ENCODE data around the gene UGT1A1.

Gene UGT1A1

DNA sequence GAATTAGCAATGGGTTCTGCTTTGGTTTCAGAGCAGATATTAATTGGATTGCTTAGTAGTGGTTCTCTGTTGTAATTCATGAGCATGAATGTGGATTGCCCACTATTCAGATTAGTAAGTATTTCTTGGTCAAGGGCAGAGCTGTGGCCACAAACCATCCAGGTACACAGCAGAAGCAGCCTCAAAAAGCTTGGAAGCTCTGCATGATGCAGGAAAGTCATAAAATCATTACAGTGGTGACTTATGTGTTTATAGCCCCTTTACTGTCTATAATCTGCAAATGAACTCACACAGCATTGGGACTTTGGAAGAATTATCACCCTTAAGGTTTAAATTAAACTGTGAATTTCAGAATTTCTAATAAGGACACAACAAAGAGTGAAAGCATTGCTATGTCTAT, 1.9 kb upstream of the UGT1A1 start:
- no peak for DNase-seq (ENCODE audit: low spot score)

DNA sequence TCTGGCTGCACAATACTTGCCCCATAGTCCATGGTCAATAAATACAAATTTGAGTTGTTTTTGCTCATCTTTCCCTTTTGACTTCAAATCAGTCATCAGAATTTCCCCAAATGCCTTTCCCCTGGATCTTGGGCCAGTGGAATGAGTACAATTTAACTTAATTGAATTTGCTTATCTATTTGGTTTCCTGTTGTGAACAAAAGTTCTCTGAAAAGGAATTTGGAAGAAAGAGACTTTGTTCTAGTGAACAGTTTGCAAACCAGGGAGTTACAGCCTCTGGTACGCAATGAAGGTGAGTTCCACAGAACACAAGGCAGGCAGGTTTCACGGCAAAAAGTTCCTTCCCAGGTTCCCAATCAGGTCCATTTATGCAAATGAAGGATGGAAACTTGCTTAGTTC, 1.2 kb upstream of the UGT1A1 start:
- no peak for DNase-seq (ENCODE audit: low spot score)

DNA sequence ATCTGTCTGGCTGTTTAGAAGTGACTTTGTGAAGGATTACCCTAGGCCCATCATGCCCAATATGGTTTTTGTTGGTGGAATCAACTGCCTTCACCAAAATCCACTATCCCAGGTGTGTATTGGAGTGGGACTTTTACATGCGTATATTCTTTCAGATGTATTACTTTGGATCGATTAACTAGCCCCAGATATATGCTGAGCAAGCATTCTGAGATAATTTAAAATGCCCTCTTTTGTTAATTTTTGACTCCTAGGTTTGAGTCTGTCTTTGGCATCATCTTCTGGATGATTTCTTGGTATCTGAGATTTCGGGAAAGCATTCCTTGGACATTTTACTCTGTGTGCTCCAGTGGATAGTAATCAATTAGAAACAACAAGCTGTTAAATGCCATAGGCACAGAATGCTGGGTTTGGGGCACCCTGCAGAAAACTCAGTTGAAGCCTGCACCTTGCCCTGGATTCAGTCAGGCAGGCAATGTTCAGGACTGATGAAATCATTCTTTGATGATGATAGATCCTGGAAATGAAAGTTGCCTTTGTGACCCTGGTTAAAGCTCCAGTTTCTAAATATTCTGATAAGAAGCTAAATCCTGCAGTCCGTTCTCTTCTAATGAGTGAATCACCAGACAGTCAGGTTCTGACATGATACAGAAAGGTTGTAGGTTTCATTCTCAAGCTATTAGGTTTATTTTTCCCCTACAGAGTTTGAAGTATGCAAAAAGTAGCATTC, 1.1 kb downstream of the UGT1A1 start:
- no peak for DNase-seq (ENCODE audit: low spot score)

DNA sequence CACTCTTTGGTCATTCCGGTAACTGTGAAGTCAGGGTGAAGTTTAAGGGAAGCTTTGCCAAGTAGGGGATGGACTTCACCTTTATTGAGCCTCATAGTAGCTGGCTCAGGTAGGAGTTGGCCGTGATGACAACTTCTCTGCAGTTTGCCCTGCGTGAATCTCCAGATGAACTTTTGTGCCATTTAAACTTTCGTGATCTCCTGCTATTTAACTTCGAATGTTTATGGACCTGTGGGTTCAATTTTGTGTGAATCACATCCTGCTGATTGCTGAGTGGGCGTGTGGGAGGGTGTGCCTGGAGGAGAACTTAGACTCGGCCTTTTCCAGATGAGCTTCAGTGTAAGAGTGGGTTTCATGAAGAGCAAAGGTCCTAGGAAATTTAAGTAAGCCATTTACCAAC, 4.2 kb downstream of the UGT1A1 start:
- peak; percentile 66 for DNase-seq (ENCODE audit: low spot score)

DNA sequence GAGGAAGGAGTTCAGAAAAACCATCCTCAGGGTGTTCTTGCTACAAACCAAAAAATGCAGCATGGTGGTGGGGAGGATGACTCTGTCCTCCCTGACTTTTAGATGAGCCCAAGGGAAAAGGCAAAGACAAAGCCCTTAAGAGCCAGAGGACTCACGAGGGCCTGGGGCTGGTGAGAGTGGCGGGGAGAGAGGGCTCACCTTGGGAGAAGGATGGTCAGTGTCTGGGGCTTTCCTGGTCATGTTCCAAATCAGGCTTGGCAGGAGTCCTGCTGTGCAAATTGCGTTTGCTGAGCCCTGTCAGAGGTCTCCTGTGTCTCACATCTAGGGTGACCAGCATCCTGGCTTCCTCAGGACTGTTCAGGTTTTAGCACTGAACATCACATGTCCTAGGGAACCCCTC, 4.7 kb downstream of the UGT1A1 start:
- DNase-seq (ENCODE audit: low spot score): no peak

DNA sequence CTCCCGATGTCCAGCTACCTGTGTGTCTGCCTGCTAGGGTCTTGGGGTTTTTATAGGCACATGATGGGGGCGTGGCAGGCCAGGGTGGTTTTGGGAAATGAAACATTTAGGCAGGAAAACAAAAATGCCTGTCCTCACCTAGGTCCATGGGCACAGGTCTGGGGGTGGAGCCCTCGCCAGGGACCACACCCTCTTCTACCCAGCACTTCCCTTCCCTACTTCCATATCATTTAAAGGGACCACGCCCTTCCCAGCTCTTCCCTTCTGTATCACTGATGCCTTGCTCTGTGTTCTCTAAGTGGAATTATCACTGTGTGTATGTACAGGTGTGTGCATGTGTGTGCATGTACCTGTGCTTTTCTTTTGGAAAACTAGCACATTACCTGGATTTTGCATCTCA, 6.3 kb downstream of the UGT1A1 start:
- no peak for DNase-seq (ENCODE audit: low spot score)

DNA sequence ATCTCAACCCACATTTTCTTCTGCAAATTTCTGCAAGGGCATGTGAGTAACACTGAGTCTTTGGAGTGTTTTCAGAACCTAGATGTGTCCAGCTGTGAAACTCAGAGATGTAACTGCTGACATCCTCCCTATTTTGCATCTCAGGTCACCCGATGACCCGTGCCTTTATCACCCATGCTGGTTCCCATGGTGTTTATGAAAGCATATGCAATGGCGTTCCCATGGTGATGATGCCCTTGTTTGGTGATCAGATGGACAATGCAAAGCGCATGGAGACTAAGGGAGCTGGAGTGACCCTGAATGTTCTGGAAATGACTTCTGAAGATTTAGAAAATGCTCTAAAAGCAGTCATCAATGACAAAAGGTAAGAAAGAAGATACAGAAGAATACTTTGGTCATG, 8.0 kb downstream of the UGT1A1 start:
- no peak for DNase-seq (ENCODE audit: low spot score)

DNA sequence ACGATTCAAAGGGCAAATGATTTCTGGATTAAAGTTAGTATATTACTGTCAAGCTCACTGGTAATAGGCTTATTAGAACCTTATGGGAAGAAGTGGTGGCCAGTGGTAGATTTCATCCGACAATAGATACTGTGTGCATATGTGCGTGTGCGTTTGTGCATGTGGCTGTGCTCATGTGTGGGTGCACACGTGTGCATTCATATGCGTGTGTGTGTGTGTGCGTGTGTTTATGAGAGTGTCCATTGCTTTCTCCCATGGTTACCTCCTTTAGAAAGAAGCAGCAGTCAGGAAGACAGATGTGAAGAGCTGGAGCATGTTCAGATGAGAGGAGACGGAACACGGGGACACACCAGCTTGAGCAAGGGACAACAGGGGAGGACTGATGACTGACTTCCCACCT, 9.2 kb downstream of the UGT1A1 start:
- no peak for DNase-seq (ENCODE audit: low spot score)

DNA sequence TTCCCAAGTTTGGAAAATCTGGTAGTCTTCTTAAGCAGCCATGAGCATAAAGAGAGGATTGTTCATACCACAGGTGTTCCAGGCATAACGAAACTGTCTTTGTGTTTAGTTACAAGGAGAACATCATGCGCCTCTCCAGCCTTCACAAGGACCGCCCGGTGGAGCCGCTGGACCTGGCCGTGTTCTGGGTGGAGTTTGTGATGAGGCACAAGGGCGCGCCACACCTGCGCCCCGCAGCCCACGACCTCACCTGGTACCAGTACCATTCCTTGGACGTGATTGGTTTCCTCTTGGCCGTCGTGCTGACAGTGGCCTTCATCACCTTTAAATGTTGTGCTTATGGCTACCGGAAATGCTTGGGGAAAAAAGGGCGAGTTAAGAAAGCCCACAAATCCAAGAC, 12.1 kb downstream of the UGT1A1 start:
- DNase-seq (ENCODE audit: low spot score): no peak

DNA sequence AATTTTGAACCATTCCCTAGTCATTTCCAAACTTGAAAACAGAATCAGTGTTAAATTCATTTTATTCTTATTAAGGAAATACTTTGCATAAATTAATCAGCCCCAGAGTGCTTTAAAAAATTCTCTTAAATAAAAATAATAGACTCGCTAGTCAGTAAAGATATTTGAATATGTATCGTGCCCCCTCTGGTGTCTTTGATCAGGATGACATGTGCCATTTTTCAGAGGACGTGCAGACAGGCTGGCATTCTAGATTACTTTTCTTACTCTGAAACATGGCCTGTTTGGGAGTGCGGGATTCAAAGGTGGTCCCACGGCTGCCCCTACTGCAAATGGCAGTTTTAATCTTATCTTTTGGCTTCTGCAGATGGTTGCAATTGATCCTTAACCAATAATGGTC, 12.5 kb downstream of the UGT1A1 start:
- DNase-seq (ENCODE audit: low spot score): no peak

DNA sequence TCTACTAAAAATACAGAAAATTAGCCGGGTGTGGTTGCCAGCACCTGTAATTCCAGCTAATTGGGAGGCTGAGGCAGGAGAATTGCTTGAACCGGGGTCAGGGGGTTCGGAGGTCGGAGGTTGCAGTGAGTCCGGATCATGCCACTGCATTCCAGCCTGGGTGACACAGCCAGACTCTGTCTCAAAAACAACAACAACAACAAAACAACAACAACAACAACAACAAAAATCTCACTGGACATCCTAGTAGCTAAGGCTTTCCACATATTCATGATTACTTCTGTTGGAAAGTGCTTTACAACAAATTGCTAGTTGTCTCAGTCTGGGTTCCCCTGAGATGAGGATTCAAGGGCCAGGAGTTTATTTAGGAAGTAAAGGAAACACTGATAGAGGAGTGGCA, 13.8 kb downstream of the UGT1A1 start:
- DNase-seq (ENCODE audit: low spot score): no peak

DNA sequence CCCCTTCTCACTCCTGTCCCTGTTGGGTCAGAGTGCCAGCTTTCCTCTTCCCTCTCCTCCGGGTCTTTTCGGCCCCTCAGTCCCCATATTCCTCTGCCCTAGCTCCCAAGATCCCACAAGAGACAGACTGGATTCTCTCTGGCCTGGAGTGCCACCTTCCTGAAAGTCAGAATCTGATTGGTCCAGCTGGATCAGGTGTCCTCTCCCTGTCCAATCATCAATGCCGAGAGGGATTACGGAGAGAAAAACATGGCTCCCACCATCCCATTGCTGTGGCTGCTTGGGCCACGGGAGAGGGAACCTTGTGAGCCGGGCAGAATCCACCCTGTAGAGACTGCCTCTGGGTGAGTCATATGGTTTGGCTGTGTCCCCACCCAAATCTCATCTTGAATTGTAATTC, 15.3 kb downstream of the UGT1A1 start:
- DNase-seq (ENCODE audit: low spot score): no peak

DNA sequence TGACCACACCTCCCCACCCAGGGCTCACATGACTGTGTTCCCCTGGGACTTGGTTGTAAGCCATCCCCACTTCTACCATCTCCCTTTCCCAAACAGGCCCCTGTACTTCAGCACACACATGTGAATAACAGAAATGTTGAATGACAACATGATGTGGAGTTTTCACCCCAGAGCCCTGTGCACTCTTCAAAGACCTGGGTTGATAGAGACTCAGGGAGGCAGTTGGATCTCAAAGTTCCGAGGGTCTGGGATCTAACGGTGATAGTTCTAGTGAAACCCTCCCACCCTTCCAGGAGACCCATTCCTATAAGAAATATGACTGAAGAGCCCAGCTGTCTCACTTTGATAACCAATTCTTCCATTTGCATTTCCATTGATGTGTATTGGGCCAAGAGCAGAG, 18.0 kb downstream of the UGT1A1 start, which contains the start of gene MROH2A:
Gene MROH2A, plus strand, starts transcription at position 301 of the 400 bp plus-strand sequence. CDS start 1,029 bp downstream, outside the sequence.
- no peak for DNase-seq (ENCODE audit: low spot score)

DNA sequence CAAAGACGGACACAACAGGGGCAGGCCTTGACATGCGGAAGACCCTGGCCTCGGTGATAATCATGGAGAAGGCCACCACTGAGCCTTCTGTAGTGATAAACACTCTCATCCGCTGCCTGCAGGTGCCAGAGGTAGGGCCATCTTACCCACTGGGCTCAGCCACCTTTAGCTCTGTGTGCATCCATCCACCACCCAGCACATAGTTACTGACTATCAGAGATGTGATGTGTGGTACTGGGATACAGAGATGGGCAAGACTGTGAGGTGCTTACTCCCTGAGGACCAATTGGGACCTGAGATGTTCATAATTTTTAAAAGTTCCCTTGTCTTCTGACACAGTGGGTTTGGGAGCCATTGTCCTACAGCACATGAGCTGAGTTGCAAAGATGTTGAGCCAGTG, 19.7 kb downstream of the UGT1A1 start:
- no peak for DNase-seq (ENCODE audit: low spot score)

DNA sequence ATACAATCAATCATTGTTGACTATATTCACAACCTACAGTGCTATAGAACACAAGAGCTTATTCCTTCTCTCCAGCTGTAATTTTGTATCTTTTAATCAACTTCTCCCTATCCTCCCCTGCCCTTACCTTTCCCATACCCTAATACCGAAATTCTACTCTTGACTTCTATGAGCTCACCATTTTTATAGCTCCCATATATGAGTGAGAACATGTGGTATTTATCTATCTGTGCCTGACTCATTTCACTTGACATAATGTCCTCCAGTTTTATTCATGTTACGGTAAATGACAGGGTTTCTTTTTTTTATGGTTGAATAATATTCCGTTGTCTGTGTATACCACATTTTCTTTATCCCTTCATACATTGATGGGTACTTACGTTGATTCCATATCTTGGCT, 20.7 kb downstream of the UGT1A1 start:
- DNase-seq (ENCODE audit: low spot score): no peak

DNA sequence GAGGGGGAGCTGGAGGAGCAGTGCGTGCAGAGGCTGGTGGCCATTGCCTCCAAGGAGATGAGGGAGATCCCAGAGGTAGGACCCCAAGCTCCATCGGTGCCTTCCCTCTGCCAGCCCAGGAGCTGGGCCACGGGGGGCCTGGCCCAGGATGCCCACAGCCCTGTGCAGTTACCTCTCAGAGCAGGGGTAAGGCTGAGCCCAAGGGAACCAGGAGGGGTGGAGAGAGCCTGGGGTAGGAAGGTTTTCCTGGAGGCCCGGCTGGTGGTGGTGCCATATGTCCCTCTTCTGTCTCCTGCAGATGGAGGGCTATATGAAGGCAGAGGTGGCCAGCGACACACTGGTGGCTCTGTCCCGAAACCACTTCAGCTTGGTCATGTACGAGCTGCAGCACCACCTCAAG, 29.5 kb downstream of the UGT1A1 start:
- no peak for DNase-seq (ENCODE audit: low spot score)

DNA sequence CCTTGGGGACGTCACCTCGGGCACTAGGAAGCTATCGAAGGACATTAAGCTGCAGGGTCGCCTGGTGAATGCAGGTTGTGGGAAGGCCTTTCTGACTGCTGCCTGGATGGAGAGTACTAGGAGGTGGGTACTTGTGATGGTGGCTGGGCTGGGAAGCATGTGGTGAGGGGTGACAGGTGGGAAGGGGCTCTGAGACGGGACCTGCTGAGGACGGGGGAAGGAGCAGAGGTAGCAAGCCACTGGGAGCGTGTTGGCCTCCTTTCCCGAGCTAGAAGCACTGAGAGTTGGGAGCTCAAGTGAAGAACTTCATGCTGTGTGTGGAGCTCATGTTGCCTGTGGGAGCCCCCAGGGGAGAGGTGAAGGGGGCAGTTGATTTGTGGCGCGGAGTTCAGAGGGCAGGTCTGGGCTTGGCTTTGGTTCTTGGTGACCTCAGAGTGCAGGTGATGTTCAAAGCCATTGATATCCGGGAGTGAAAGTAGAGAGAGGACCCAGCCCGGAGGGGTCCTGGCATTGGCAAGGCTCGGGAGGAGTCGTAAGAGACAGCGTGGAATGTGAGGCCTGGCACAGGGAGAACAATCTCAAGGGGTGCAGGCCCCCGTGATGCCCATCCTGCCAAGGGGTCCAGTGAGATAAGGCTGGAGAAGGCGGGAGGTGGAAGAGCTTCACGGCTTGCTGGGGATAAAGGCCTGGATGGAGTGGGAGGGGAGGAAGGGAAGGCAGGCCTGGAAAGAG, 31.2 kb downstream of the UGT1A1 start:
- no peak for DNase-seq (ENCODE audit: low spot score)

DNA sequence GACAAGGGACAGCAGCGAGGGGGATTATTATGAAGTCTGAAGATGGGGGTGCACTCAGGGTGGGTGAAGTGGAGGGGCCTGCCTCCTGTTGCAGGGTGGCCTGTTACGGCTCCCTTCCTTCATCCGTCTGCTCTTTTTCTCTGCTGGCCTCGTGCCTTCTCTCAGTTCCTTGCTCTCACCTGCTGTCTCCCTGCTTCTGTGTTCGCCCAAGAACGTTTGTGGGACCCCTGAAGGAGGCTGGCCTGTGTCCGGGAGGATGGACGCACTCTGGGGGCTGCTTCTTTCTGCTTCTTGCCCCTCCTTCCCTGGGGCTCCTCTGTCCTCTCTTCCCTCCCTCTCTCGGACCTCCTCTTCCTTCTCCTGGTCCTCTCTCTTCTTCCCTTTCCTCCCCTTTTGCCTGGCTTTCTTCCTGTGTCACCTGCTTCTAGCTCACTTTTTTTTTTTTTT, 31.8 kb downstream of the UGT1A1 start:
- DNase-seq (ENCODE audit: low spot score): no peak

DNA sequence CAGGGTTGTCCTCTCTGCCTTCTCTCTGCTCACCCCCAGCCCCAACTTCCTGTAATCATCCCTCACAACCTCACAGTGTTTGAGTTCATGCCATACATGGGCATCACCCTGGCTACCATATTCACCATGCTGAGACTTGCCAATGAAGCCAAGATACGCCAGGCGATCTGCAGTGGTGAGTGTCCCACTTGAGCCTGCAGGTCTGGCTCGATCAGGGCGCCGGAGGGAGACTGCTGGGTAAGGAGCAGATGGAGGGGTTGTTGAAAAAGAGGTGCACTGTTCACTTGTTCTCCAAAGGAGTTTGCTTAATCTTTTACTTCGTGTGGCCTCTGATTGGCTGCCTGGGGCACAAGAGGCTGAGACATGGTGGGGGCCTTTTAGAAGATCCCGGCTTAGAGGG, 32.6 kb downstream of the UGT1A1 start:
- DNase-seq (ENCODE audit: low spot score): no peak

DNA sequence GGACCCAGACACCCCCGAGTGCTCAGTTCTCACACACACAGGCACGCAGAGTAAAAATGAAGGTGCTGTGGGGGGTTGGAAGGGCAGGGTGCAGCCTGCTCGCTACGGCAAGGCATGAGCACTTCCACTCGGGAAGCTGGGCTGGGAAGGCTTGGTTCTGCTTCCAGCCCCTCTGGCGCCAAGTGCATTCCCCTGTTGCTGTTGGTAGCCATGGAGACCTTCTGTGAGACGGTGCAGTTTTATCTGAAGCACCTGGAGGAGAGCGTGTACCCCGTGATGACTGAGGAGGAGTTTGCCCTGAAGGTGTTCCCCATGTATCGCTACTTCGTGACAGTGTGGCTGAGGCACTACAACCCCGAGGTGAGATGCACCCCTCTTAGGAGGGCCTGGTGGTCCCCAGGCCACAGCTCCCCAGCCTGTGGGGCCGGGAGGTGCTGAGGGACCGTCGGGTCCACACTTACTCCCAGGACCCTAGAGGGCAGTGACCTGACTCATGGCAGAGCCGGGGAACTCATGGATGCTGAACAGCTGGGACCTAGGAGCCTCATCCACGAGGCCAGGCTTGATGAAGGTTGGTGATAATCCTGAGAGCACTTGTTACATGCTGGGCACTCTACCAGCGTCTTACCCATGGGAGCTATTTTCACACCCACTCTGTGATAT, 33.5 kb downstream of the UGT1A1 start:
- no peak for DNase-seq (ENCODE audit: low spot score)

DNA sequence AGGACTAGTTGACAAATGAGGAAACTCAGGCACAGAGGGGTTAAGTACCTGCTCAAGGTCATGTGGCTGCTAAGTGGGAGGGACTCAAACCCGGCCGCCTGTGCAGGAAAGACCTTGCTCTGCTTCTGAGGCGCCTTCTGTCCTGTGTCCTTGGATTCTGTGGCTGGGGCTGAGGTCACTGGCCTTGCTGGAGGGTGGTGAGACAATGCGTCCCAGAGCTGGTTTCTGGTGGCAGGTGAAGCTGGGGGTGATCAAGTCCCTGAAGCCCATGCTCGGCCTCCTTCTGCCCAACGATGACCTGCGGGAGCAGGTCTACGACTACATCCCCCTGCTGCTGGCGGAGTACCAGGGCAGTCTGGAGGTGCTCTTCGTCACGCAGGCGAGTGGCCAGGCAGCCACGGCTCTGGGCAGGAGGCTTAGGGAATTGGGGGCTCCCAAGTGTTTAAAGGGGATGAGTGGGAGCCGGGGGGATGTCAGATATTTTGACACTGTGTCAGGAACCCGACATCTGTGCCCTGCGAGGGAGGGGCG, 34.1 kb downstream of the UGT1A1 start:
- no peak for DNase-seq (ENCODE audit: low spot score)

DNA sequence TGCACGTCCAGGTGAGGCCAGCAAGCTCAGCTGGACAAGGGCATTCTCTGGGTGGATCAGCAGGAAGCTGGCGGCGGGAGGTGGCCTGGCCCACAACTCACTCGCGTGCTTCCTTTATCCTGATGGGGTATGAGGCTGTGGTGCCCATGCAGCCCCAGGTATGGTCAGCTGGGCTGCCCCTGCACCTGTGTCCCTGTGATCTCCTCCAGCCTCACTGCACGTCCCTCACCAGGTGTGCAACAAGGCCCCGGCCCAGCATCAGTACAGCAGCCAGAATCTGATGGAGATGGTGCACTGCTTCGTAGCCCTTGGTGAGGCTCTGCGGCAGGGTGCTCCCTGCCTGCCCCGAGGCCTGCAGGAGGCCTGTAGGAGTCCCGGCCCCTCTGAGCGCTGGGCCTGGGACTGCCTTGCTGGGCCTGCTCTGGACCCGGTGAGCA, 35.7 kb downstream of the UGT1A1 start:
- DNase-seq (ENCODE audit: low spot score): no peak

DNA sequence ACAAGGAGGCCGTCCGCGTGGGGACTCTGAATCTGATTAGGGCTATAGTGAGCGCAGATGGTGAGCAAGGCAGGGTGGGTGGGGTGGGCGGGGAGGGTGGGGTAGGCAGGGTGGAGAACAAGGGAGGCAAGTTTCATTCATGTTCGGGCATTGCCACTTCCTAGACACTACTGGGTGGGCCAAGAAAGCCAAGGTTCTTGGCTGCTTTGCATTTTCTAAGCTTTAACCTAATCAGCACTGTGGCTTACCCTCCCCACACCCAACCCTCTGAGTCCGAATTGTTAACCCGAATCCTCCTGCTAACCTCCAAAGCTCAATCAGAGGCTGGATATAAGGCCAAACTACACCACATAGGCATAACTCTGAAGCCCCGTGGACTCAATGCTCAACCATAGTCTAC, 36.2 kb downstream of the UGT1A1 start:
- DNase-seq (ENCODE audit: low spot score): no peak

Data from AG20443 (cell line).